IPS DF 4.7 (cell line): ENCODE data around the gene RSPH3.

ENCODE experiments used
- DNase-seq: peaks from one replicate; pipeline ENCODE4 v3.0.0-alpha.2; 2013; ENCODE audit warnings: low spot score; ENCODE audit errors: extremely low read depth

RSPH3 gene

GRCh38 chr6:158938220-158938619 lies 61.8 kb downstream of the RSPH3 start:
- no peak for DNase-seq

GRCh38 chr6:158934157-158934556 lies 65.8 kb downstream of the RSPH3 start:
- DNase-seq: no peak

DNA sequence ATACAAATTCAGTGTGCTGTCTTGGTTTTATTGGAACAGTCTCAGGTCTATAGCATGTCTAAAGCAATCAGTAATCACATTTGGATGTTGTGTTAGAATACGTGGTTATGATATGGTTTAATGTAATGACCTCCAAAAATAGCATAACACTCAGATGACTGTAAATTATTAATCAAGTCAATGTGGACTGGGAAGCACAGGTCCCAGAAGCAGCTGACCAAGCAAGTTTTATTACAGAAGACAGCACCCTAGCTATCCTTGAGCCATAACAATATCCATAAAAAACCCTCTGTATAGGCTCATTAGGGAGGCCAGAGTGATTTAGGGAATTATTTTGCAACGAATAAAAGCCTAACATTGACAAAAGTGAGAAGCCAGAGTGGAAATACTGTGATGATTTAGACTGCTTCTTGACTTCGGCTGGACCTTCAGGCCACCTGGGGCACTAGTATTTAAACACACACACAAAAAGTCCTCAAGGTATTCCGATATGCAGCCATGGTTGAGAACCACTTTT lies 66.9 kb downstream of the RSPH3 start:
- no peak for DNase-seq

DNA sequence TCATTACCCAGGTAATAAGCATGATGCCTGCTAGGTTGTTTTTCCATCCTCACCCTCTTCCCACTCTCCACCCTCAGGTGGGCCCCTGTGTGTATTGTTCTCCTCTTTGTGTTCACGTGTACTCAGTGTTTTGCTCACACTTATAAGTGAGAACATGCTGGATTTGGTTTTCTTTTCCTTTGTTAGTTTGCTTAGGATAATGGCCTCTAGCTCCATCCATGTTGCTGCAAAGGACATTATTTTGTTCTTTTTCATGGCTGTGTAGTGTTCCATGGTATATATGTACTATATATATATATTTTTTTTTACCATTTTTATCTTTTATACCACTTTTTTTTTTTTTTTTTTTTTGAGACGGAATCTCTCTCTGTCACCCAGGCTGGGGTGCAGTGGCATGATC lies 71.9 kb downstream of the RSPH3 start:
- DNase-seq: no peak

DNA sequence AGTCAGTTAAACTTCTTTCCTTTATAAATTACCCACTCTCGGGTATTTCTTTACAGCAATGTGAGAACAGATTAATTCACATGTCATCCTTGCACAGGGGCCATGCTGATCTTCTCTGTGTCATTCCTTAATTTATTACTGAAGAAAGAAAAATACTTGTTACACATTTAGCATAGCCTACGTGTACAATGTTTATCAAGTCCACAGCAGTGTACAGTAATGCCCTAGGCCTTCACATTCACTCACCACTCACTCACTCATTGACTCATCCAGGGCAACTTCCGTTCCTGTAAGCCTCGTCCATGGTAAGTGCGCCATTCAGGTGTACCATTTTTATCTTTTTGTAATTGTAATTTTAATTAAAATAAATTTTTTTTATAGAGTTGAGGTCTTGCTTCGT lies 73.6 kb downstream of the RSPH3 start:
- no peak for DNase-seq

DNA sequence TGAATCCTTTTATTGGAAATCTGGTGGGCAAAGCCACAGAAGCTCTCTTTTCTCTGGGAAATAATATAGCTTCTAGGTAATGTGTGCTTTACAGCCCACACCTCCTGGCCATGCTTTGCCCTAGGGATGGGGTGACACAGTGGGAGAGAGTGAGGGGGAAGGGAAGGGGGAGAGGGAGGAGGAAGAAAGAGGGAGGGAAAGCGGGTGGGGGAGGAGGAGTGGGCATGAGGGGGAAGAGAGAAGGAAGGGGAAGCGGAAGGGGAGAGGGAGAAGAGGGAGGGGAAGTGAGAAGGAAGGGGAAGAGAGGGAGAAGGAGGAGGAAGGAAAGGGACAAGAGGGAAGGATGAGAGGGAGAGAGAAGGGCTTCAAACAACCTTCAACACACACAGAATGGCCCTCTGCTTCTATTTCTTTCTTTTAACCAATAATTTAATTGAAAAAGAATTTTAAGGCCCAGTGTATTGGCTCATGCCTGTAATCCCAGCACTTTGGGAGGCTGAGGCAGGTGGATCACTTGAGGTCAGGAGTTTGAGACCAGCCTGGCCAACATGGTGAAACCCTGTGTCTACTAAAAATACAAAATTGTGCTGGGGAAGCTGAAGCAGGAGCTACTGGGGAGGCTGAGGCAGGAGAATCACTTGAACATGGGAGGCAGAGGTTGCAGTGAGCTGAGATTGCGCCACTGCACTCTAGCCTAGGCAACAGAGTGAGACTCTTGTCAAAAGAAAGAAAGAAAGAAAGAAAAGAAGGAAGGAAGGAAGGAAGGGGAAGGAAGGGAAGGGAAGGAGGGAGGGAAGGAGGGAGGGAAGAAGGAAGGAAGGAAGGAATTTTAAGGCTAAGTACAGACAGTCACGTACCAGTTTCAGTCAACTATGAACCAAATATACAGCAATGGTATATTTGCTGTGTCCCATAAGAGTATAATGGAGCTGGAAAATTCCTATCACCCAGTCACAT lies 75.2 kb downstream of the RSPH3 start:
- no peak for DNase-seq

DNA sequence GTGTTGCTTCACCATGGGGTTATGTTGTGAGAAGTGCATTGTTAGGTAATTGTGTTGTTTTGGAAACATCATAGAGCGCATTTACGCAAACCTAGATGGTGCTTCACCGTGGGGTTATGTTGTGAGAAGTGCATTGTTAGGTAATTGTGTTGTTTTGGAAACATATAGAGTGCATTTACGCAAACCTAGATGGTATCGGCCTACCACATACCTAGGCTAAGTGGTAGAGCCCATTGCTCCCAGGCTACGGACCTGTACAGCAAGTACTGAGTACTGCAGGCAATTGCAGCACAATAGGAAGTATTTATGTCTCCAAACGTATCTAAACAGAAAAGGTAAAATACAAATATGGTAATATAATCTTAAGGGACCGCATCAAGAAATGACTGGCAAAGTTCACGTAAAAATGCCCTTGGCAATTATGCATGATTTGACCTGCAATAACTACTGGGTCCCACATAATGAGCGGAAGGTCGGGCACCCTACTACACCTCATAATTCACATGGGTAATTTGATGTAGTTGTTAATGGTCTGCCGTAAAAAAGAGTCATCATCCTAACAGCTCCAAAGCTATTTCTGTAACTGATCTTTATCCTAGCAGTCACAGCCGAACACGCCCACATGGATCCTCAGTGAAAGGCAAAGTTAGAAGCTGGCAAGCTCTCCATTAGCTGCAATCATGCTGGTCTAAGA lies 76.0 kb downstream of the RSPH3 start:
- no peak for DNase-seq
